Heart left ventricle (tissue), 16 donors: ENCODE data around the gene SCAMP1. TPM values are rescaled to one million over a fixed set of nuclear protein-coding genes. Genes with fewer than 3 reads are reported as not detected.

Experiments
- ATAC-seq, 4 donors: fragments of 200-7000 bp; cut with Tn5 transposase; one replicate each; pipeline ENCODE4 v1.9.1; 2020 to 2022; ENCODE audit warnings: moderate library complexity in 4 of 4, mild to moderate bottlenecking in 3 of 4, moderate number of reproducible peaks in 1 of 4
- DNase-seq, 5 donors: peaks; one replicate each; pipeline ENCODE4 v3.0.0-alpha.2; 2020
- H3K27ac ChIP-seq, 12 donors: fragments of 200-600 bp; sonication (generic) in 4 of 12; one replicate each; pipeline versions ENCODE4 v1.5.0 to v1.8.0; 2016 to 2022; ENCODE audit warnings: mild to moderate bottlenecking in 2 of 12
- H3K27me3 ChIP-seq, 9 donors: fragments of 200-600 bp; sonication (generic) in 2 of 9; one replicate each; pipeline versions ENCODE4 v1.5.1 to v1.8.0; 2016 to 2022; ENCODE audit warnings: mild to moderate bottlenecking in 3 of 9
- H3K36me3 ChIP-seq, 9 donors: fragments of 200-600 bp; sonication (generic) in 2 of 9; one replicate each; pipeline versions ENCODE4 v1.5.0 to v1.8.0; 2018 to 2022; ENCODE audit warnings: mild to moderate bottlenecking in 2 of 9
- H3K4me1 ChIP-seq, 12 donors: fragments of 200-600 bp; sonication (generic) in 4 of 12; one replicate each; pipeline versions ENCODE4 v1.5.0 to v1.8.0; 2016 to 2022; ENCODE audit warnings: mild to moderate bottlenecking in 3 of 12
- H3K4me3 ChIP-seq, 12 donors: fragments of 200-600 bp; sonication (generic) in 4 of 12; one replicate each; pipeline versions ENCODE4 v1.5.0 to v1.8.0; 2017 to 2022; ENCODE audit warnings: mild to moderate bottlenecking in 9 of 12, moderate library complexity in 4 of 12
- H3K9me3 ChIP-seq, 12 donors: fragments of 200-600 bp; sonication (generic) in 4 of 12; one replicate each; pipeline versions ENCODE4 v1.5.0 to v1.8.0; 2016 to 2022; ENCODE audit warnings: mild to moderate bottlenecking in 1 of 12
- CTCF ChIP-seq, 12 donors: fragments of 200-600 bp; sonication (generic) in 4 of 12; IDR thresholded peaks; one replicate each; pipeline versions ENCODE4 v1.5.0 to v1.8.0; 2018 to 2022; ENCODE audit warnings: antibody characterized with exemption in 12 of 12, mild to moderate bottlenecking in 5 of 12
- POLR2A ChIP-seq, 2 donors: fragments of 450-650 bp; IDR thresholded peaks; one replicate each; pipeline ENCODE4 v1.6.1; 2017; ENCODE audit warnings: antibody characterized with exemption in 2 of 2, mild to moderate bottlenecking in 2 of 2, moderate library complexity in 2 of 2
- WGBS, 4 donors: extraction: QIAGEN DNeasy Blood & Tissue Kit in 2 of 4; methylation state at CpG; one replicate each; pipeline versions ENCODE4 v1.1.5 to v1.1.7; 2013 to 2018; 5-methylcytosine and 5-hydroxymethylcytosine counted together
- intact Hi-C, 10 donors: fragments of 100-400 bp; cut with DNase I; formaldehyde crosslinking; loops; one replicate each; pipeline versions ENCODE4 v1.11.1 to v1.14.2; 2022
- polyA plus RNA-seq, 2 donors: library from polyadenylated mRNA; stranded (reverse); fragments of 200-250 nt; gene quantifications; one replicate each; pipeline ENCODE4 v1.2.3, GENCODE V29; 2013
- total RNA-seq, 9 donors: library from RNA; depleted of rRNA in 2 of 9; stranded (reverse); fragments of >200 nt in 2 of 9; fragmentation: NEBNext Ultra II Directional in 3 of 9; extraction: Animal tissue kit (Norgen Biotek cat#: 25700) in 3 of 9; gene quantifications; one replicate each; pipeline versions ENCODE4 v1.1.0 to v1.2.4, GENCODE V29; 2016 to 2023
- donor health status: ischemic (EF 13 %, LVEDD 7.1; RV severe dilation, severe dysfunction).
- donor health status: healthy with polysubstance abuse.
- donor health status: DM: no; HTN: yes; CAD: no.
- donor health status: DM: no; HTN: no; CAD: no.
- donor health status: ischemic (EF 25% LVEDD 6.9; RV normal size, moderate dysfunction).
- donor health status: ischemic (EF 25% LVEDD 5.7; RV mildly dilated, moderate dysfunction).
- donor health status: healthy.
- donor health status: DM: yes; HTN: yes; CAD: no.
- donor health status: ischemic (EF 35%, LVEDD 5.7; RV mildly dilated, moderate dysfunction).
- donor health status: nonischemic (EF 11% LVEDD 7.7; RV severe dilation, severe dysfunction).
- donor health status: DM: yes; HTN: yes; CAD: no.
- donor health status: PGD.
- donor health status: ischemic (EF 29% LVEDD 5.4; RV normal size, mild dysfunction).
- donor health status: nonischemic (EF 23%, LVEDD 6.1; RV moderate dilation, normal function).

Gene SCAMP1
- total and polyA plus RNA-seq, 11 donors = 6.9 to 40.6 (median 33.7) TPM

- intact Hi-C loops = no loop called here
- TF ChIP-seq CTCF (IDR thresholded peaks at IDR 0.05) (no peak), POLR2A (IDR thresholded peaks at IDR 0.05) (no peak)
- Histone ChIP-seq H3K27me3 (no peaks in the 10 kb centered on the region), H3K36me3 (no peaks in the 10 kb centered on the region), H3K4me3 (no peak overlapping the region), H3K27ac (no peak overlapping the region), H3K9me3 (peaks cover 0 to 12% (median 0%) of the 10 kb centered on the region in 12 donors), H3K4me1 (peaks cover 0 to 13% (median 0%) of the 10 kb centered on the region in 12 donors)
- ATAC-seq (no peak), DNase-seq (no peak)
- WGBS, 4 donors = 82 to 87% (median 85%) methylated on average over 2 of the region's 2 CpGs
Observed at GRCh38 chr5:78397831-78398230, 37.4 kb downstream of the SCAMP1 start.

GRCh38 chr5:78399116-78399515 is 38.7 kb downstream of the SCAMP1 start:
- intact Hi-C loops = no loop called here
- Histone ChIP-seq H3K9me3 (peaks cover 0 to 12% (median 0%) of the 10 kb centered on the region in 12 donors), H3K4me3 (no peak overlapping the region), H3K27ac (no peak overlapping the region), H3K27me3 (no peaks in the 10 kb centered on the region), H3K36me3 (no peaks in the 10 kb centered on the region), H3K4me1 (peaks cover 0 to 13% (median 0%) of the 10 kb centered on the region in 12 donors)
- DNase-seq (no peak), ATAC-seq (no peak)
- TF ChIP-seq POLR2A (IDR thresholded peaks at IDR 0.05) (no peak), CTCF (IDR thresholded peaks at IDR 0.05) (no peak)

GRCh38 chr5:78404682-78405293 is 44.4 kb downstream of the SCAMP1 start:
- no peak for TF ChIP-seq POLR2A (IDR thresholded peaks at IDR 0.05)
- TF ChIP-seq CTCF (IDR thresholded peaks at IDR 0.05) = no peak
- DNase-seq = no peak
- H3K4me3 ChIP-seq = no peak overlapping the region
- ATAC-seq = no peak
- peaks cover 0 to 12% (median 0%) of the 10 kb centered on the region in 12 donors for H3K9me3 ChIP-seq
- no peaks in the 10 kb centered on the region for H3K27me3 ChIP-seq
- H3K36me3 ChIP-seq = no peaks in the 10 kb centered on the region
- intact Hi-C loops = no loop called here
- no peak overlapping the region for H3K27ac ChIP-seq
- 84 to 89% (median 88%) methylated on average over 2 of the region's 2 CpGs for WGBS, 4 donors
- peaks cover 0 to 9% (median 0%) of the 10 kb centered on the region in 12 donors for H3K4me1 ChIP-seq

- intact Hi-C loops = no loop called here
- Histone ChIP-seq H3K27ac (no peak overlapping the region), H3K36me3 (no peaks in the 10 kb centered on the region), H3K27me3 (no peaks in the 10 kb centered on the region), H3K4me1 (peaks cover 0 to 8% (median 0%) of the 10 kb centered on the region in 12 donors), H3K4me3 (no peak overlapping the region), H3K9me3 (peaks cover 0 to 2% (median 0%) of the 10 kb centered on the region in 12 donors)
- DNase-seq = no peak
- ATAC-seq = no peak
- 70 to 76% (median 71%) methylated on average over 5 of the region's 5 CpGs for WGBS, 4 donors
- no peak for TF ChIP-seq POLR2A (IDR thresholded peaks at IDR 0.05)
- TF ChIP-seq CTCF (IDR thresholded peaks at IDR 0.05) = no peak
Observed at GRCh38 chr5:78405829-78406750, 45.7 kb downstream of the SCAMP1 start.
